Measurements from ENCODE around the gene PDE4D.
A peak's percentile ranks its signal among the peaks of the same experiment; 100 is the strongest.

PDE4D gene

GRCh38 chr5:59337240-59337639 lies 556.3 kb downstream of the PDE4D start:
- no peak for TF ChIP-seq CTCF (conservative IDR thresholded peaks at IDR 0.05; ENCODE audit: control insufficient read depth, insufficient read depth, low read depth, low read length)
- DNase-seq (ENCODE audit: low read depth) = no peak
- H3K4me3 ChIP-seq (ENCODE audit: control insufficient read depth, low read depth, low read length) = no peak overlapping the region

- TF ChIP-seq CTCF (conservative IDR thresholded peaks at IDR 0.05; ENCODE audit: control insufficient read depth, insufficient read depth, low read depth, low read length) = no peak
Measured at GRCh38 chr5:59335544-59335943, 558.0 kb downstream of the PDE4D start.

GRCh38 chr5:59333416-59333815 lies 560.1 kb downstream of the PDE4D start:
- TF ChIP-seq CTCF (conservative IDR thresholded peaks at IDR 0.05; ENCODE audit: control insufficient read depth, insufficient read depth, low read depth, low read length) = no peak
- no peak overlapping the region for H3K4me3 ChIP-seq (ENCODE audit: control insufficient read depth, low read depth, low read length)
- no peak for DNase-seq (ENCODE audit: low read depth)

More at GRCh38 chr5:59335544-59335943, 558.0 kb downstream of the PDE4D start:
- no peak overlapping the region for H3K4me3 ChIP-seq (ENCODE audit: control insufficient read depth, low read depth, low read length)
- DNase-seq (ENCODE audit: low read depth) = no peak

DNA sequence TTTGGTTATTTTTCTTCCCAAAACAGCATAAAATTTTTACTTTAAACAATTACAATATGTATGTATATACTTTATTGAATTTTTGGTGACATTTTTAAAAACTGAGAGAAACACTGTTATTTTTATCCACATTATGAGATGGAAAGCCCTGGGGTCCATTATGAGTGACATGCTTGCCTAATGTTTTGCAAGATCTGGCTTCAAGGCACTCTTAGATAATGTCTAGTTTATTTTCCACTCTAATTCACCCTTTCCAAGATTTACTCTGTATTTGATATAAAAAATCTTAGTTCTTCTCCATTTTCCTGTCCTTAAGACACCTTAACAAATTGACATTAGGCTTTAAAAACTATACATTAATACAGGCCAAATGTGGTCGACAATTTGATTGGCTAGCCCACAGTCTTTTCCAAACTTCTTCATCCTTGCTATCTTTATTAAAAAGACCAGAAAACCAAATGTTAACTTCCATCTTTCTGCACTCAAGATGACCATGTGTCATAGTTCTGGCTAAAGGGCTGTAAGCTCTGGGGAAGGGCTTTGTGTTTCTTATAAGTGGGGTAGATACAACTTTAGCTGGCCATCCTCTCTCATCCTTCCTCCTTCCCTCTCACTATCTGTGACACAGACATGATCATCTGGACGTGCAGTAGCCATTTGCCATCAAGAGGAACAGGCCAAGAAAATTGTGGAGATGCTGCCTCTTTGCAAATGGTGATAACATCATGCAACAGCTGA lies 561.1 kb downstream of the PDE4D start:
- no peak for DNase-seq (ENCODE audit: low read depth)
- no peak overlapping the region for H3K4me3 ChIP-seq (ENCODE audit: control insufficient read depth, low read depth, low read length)
- TF ChIP-seq CTCF (conservative IDR thresholded peaks at IDR 0.05; ENCODE audit: control insufficient read depth, insufficient read depth, low read depth, low read length) = no peak

GRCh38 chr5:59330680-59331079 lies 562.8 kb downstream of the PDE4D start:
- TF ChIP-seq CTCF (conservative IDR thresholded peaks at IDR 0.05; ENCODE audit: control insufficient read depth, insufficient read depth, low read depth, low read length) = no peak
- DNase-seq (ENCODE audit: low read depth) = no peak
- no peak overlapping the region for H3K4me3 ChIP-seq (ENCODE audit: control insufficient read depth, low read depth, low read length)

DNA sequence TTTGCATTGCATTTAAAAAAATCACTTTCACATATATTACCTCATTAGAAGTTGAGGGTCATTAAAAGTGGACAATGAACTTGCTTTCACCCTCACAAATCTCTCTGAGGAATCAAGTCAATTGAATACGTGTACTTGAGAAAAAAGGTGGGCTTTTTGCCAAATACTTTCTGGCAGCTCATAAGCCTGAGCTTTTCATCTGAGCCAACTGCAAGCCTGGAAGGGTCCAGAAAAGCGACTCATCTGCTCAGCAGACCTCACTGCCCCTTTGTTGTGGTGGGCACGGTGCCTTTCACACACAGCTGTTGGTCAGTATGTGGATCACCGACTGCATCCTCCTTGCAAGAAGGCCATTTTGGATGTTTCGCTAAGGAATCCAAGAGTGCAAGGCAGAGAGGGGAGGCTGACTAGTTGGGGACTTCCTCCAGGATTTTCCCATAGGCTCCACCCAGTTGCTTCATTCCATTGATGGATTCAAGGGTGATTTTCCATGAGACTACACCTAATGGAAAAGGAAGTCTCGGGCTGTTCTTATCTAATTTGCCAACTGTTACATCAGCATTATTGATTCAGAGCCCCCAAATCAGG lies 564.7 kb downstream of the PDE4D start:
- no peak for TF ChIP-seq CTCF (conservative IDR thresholded peaks at IDR 0.05; ENCODE audit: control insufficient read depth, insufficient read depth, low read depth, low read length)
- H3K4me3 ChIP-seq (ENCODE audit: control insufficient read depth, low read depth, low read length) = no peak overlapping the region
- peak; percentile 59 for DNase-seq (ENCODE audit: low read depth)
